Adrenal gland (tissue), 5 donors: ENCODE measurements around the gene ASPHD2.

Experiments used
- POLR2A ChIP-seq, 2 donors: fragments of 450-650 bp; IDR thresholded peaks; one replicate each; pipeline ENCODE4 v1.6.1; 2017; ENCODE audit warnings: antibody characterized with exemption in 2 of 2, mild to moderate bottlenecking in 2 of 2, moderate library complexity in 1 of 2
- TF ChIP-seq, protein P1 (sequence below), 6 experiments: fragments of 450-650 bp in 4 of 6; fragments of 200-600 bp in 2 of 6; sonication (generic) in 1 of 6; IDR thresholded peaks; 1 replicate in 5 of 6; 2 replicates in 1 of 6; pipeline versions ENCODE4 v1.5.1 to v1.8.0; 2016 to 2021; ENCODE audit warnings: antibody characterized with exemption in 6 of 6, mild to moderate bottlenecking in 2 of 6, moderate library complexity in 1 of 6
- donor health status: DM: no; HTN: no; CAD: no.

GRCh38 chr22:26479792-26480610, 50.9 kb downstream of the ASPHD2 start:
- TF ChIP-seq, protein P1, sequence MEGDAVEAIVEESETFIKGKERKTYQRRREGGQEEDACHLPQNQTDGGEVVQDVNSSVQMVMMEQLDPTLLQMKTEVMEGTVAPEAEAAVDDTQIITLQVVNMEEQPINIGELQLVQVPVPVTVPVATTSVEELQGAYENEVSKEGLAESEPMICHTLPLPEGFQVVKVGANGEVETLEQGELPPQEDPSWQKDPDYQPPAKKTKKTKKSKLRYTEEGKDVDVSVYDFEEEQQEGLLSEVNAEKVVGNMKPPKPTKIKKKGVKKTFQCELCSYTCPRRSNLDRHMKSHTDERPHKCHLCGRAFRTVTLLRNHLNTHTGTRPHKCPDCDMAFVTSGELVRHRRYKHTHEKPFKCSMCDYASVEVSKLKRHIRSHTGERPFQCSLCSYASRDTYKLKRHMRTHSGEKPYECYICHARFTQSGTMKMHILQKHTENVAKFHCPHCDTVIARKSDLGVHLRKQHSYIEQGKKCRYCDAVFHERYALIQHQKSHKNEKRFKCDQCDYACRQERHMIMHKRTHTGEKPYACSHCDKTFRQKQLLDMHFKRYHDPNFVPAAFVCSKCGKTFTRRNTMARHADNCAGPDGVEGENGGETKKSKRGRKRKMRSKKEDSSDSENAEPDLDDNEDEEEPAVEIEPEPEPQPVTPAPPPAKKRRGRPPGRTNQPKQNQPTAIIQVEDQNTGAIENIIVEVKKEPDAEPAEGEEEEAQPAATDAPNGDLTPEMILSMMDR (IDR thresholded peaks at IDR 0.05) = no peak
- TF ChIP-seq POLR2A (IDR thresholded peaks at IDR 0.05) = no peak
